Iris pigment epithelial cell (primary cell): ENCODE measurements around the gene MAN2C1.
"Not testable (repeated sequence)": the region's sequence is repeated elsewhere in the genome, so short reads cannot be mapped to it uniquely, and the experiment has no call there.

Experiments
- DNase-seq: peaks from one replicate; pipeline ENCODE4 v3.0.0-alpha.2; 2011; ENCODE audit warnings: low read depth

The MAN2C1 gene

DNA sequence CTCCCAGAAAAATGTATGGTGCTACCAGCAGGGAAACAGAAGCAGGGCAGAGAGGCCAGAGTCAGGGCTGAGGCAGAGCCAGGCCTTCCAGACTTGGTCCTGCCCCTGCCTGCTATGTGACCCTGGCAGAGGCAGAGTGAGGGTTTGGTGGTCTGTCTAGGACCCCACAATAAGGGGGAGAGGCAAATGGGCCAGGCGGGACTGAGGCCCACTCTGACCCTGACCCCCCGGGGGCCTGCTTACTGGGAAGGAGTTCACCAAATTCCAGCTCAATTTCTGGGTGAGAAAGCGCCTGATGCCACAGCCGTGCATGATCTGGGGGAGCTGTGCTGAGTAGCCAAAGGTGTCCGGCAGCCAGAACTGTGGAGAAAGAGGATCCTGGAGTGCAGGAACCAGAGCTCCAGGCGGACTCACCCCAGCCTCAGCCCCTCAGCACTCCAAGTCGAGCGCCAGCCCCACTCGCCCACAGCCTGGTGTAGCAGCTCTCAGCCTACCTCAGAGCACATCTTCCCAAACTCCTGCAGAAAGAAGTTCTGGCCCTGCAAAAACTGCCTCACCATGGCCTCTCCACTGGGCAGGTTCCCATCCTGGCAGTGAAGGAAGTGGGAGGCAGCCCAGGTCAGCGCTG, 6.9 kb downstream of the MAN2C1 start:
- DNase-seq, result no peak

- no peak for DNase-seq
Observed at GRCh38 chr15:75360856-75361255, 7.6 kb downstream of the MAN2C1 start.

DNA sequence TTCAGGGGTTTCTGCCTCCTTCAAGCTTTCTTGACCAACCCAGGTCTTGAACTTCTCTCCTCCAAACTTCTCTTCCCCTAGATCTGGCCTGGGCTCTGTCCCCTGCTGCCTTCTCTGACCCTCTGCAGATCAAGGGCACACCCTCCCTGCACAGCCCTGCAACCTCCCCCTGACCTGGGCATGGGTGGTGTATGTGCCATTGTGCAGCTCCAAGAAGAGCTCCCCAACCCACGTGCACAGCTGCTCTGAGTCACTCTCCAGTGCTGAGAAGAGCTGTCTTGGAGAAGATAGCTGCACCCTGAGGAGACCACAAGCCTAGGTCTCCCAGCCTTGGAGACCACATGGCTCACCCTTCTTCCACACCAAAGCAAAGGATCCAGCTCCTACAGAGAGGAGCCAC, 8.0 kb downstream of the MAN2C1 start:
- DNase-seq, result no peak

GRCh38 chr15:75359537-75360250, 8.7 kb downstream of the MAN2C1 start:
- no peak for DNase-seq

- no peak for DNase-seq
Observed at GRCh38 chr15:75358771-75359536, 9.5 kb downstream of the MAN2C1 start.

- DNase-seq, result no peak
Observed at GRCh38 chr15:75357976-75358673, 10.3 kb downstream of the MAN2C1 start.

- no peak for DNase-seq
Observed at GRCh38 chr15:75356517-75356916, 11.9 kb downstream of the MAN2C1 start.

- DNase-seq, result no peak
Observed at GRCh38 chr15:75356006-75356405, 12.4 kb downstream of the MAN2C1 start.

DNA sequence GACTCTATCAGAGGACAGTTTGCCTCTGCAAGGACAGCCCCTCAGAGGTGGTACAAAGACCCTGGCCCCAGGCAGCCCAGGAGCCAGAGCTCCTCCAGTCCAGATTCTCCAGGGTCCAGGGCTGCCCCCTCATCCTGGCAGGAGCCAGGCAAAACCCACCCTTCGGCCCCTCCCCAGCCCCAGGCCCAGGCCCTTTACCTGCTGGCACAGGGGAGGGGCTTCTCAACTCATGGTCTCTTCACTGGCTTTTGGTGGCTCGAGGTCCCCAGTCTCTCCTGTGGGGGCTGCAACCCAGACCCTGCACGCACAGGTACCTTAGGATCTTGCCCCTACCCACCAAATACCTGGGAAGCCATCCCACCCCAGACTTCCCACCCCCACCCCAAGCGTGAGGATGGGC, 13.0 kb downstream of the MAN2C1 start:
- no peak for DNase-seq

- DNase-seq, result no peak
Observed at GRCh38 chr15:75354454-75354853, 14.0 kb downstream of the MAN2C1 start.

DNA sequence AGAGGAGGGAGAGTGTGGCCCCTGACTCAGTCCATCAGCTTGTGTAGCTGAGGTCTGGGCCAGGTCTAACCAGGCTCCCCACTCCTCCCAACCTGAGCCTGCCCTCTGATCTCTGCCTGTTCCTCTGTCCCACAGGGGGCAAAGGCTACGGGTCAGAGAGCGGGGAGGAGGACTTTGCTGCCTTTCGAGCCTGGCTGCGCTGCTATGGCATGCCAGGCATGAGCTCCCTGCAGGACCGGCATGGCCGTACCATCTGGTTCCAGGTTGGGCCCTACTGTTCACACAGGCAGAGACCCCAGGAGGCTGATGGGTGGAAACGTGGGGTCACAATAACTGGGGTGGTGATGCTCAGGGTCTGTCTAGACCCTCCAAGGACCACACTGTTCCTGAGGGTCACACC, 14.8 kb downstream of the MAN2C1 start:
- DNase-seq, result no peak

DNA sequence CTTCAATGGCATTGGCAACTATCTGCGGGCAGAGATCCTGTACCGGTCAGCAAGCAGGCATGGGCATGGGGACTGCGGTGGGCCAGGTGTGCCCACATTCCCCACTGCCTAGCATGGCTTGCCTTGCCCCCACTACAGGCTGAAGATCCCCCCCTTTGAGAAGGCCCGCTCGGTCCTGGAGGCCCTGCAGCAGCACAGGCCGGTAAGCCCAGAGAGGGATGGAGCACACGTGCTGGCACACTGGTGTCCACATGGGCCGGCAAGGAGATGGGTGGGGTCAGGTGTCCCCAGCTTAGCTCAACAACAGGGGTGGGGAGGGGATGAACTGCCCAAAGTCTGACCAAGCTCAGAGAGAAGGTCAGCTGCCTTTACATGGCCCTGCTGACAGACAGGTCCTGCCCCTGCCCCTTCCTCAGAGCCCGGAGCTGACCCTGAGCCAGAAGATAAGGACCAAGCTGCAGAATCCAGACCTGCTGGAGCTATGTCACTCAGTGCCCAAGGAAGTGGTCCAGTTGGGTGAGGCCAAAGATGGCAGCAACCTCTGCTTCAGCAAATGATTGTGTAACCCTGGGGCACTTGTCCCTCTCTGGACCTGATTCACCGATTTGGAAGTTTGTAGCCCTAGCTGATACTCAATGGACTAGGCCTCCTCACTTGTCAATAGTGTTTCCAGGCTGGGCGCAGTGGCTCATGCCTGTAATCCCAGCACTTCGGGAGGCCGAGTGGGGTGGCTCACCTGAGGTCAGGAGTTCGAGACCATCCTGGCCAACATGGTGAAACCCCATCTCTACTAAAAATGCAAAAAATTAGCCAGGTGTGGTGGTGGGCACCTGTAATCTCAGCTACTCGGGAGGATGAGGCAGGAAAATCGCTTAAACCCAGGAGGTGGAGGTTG, 16.0 kb downstream of the MAN2C1 start:
- no peak for DNase-seq

GRCh38 chr15:75350601-75351361, 17.6 kb downstream of the MAN2C1 start:
- no peak for DNase-seq

- DNase-seq, result no peak
Observed at GRCh38 chr15:75349851-75350588, 18.4 kb downstream of the MAN2C1 start.

GRCh38 chr15:75349351-75349669, 19.1 kb downstream of the MAN2C1 start:
- DNase-seq, result not testable (repeated sequence)

- no peak for DNase-seq
Observed at GRCh38 chr15:75348562-75349350, 19.7 kb downstream of the MAN2C1 start.

DNA sequence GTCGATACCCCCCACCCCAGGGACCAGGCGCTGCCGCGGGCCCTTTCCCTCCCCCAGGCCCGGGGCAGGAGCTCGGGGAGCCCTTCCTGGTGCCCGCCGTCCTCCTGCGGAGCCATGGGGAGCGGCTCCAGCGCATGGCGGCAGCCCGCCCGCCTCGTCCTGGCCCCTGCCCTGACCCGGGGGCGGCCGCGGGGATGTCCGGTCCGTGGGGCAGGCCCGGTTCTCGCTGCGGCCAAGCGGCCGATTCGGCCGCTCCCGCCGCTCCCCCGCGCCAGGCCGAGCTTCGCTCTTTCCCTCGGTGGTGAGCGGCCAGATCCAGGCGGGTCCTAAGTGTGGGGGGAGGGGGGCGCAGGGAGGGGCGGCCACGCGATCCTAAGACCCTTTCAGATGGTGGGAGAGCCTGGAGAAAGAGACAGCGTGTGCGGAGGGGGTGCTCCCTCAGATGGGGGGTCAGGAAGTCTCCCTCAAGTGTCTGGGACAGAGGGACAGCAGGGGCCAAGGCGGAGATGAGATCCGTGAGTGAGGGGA, 20.3 kb downstream of the MAN2C1 start:
- DNase-seq, result no peak

DNA sequence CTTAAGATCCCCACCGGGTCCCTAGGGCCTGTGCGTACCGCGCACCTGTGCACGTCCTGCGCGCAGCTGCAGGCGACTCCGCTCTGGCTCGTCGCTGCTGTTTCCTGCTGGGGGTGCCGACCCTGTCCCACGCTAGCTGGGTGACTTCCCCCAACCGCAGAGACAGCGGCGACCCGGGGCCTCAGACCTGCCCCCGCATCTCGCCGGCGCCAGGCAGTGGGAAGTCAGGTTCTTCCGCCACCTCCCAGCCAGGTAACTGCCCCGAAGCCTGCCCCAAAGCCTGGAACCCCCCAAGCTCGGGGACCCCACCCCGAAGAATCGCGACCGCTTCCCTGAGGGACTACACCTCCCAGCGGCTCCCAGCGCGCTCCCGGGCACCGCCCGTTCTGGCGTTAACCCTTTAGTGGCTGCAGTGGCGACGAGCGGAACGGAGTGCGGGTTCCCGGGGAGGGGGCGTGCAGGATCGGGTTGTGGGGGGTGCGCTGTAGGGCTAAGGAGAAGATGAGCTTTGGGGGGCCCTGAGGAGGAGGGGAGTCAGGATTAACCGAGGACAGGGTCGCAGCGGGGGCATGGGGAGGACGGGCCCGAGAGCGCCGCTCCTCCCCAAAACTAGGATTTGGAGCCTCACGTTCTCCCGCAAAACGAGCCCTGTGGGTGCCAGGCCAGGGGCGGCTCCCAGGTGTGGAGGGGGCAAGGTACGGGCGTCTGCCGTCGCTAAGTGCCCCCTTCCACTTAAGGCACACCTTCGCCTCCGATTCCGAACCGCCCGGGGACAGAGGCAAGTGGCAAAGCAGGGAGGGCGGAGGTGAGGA, 21.0 kb downstream of the MAN2C1 start:
- no peak for DNase-seq
